Activated B cell treated with CpG ODN at 0.5 μM for 24 hours (primary cell): Measurements from ENCODE around the gene IGFL2. TPM values are rescaled to one million over a fixed set of nuclear protein-coding genes. Genes with fewer than 3 reads are reported as not detected.
"Not testable (repeated sequence)": the region's sequence is repeated elsewhere in the genome, so short reads cannot be mapped to it uniquely, and the experiment has no call there.

Experiments used
- ATAC-seq: fragments of 200-7000 bp; cut with Tn5 transposase; one replicate; pipeline ENCODE4 v1.10.0; 2021; ENCODE audit warnings: low read depth, mild to moderate bottlenecking, moderate library complexity
- CTCF ChIA-PET: fragments of 350-600 bp; sonication (Branson Sonifier 250); formaldehyde crosslinking; loops from one replicate; lab custom pipeline; 2021; ENCODE audit warnings: antibody characterized with exemption; lab: Charles Lee
- POLR2A ChIA-PET: fragments of 350-600 bp; sonication (Branson Sonifier 250); formaldehyde crosslinking; loops from one replicate; lab custom pipeline; 2021; ENCODE audit warnings: antibody characterized with exemption; lab: Charles Lee
- DNase-seq: peaks from one replicate; pipeline ENCODE4 v3.0.0; 2022
- H3K27ac Mint-ChIP-seq: one replicate; pipeline ENCODE4 v1.8.0; 2020; ENCODE audit warnings: mixed read lengths
- H3K27me3 Mint-ChIP-seq: one replicate; pipeline ENCODE4 v1.8.0; 2021; ENCODE audit warnings: mixed read lengths
- H3K36me3 Mint-ChIP-seq: one replicate; pipeline ENCODE4 v1.8.0; 2021; ENCODE audit warnings: low read depth, mixed read lengths
- H3K4me1 Mint-ChIP-seq: one replicate; pipeline ENCODE4 v1.8.0; 2021; ENCODE audit warnings: mixed read lengths
- H3K4me3 Mint-ChIP-seq: one replicate; pipeline ENCODE4 v1.8.0; 2020; ENCODE audit warnings: mild to moderate bottlenecking, mixed read lengths
- H3K9me3 Mint-ChIP-seq: one replicate; pipeline ENCODE4 v1.8.0; 2020; ENCODE audit warnings: mixed read lengths
- CTCF ChIP-seq: fragments of 200-600 bp; IDR thresholded peaks from one replicate; pipeline ENCODE4 v1.8.0; 2022; ENCODE audit warnings: antibody characterized with exemption, mild to moderate bottlenecking
- intact Hi-C: fragments of 100-400 bp; cut with micrococcal nuclease; formaldehyde crosslinking; loops from one replicate; pipeline ENCODE4 v1.15.1; 2024
- total RNA-seq: library from RNA; stranded (reverse); gene quantifications from 2 replicates; pipeline ENCODE4 v1.2.3, GENCODE V29; 2022

The IGFL2 gene
- total RNA-seq, 1 donor from 2014 or later: not detected

GRCh38 chr19:46155237-46155636 is 7.2 kb downstream of the IGFL2 start:
- intact Hi-C loops: no loop called here
- Mint-ChIP-seq H3K27me3 (peaks cover 20% of the 10 kb centered on the region), H3K36me3 (no peaks in the 10 kb centered on the region), H3K4me3 (no peak overlapping the region), H3K27ac (no peak overlapping the region), H3K4me1 (no peaks in the 10 kb centered on the region), H3K9me3 (no peaks in the 10 kb centered on the region)
- no peak for ATAC-seq
- DNase-seq: no peak
- ChIA-PET CTCF (no interaction called here), POLR2A (no interaction called here)
- no peak for TF ChIP-seq CTCF

DNA sequence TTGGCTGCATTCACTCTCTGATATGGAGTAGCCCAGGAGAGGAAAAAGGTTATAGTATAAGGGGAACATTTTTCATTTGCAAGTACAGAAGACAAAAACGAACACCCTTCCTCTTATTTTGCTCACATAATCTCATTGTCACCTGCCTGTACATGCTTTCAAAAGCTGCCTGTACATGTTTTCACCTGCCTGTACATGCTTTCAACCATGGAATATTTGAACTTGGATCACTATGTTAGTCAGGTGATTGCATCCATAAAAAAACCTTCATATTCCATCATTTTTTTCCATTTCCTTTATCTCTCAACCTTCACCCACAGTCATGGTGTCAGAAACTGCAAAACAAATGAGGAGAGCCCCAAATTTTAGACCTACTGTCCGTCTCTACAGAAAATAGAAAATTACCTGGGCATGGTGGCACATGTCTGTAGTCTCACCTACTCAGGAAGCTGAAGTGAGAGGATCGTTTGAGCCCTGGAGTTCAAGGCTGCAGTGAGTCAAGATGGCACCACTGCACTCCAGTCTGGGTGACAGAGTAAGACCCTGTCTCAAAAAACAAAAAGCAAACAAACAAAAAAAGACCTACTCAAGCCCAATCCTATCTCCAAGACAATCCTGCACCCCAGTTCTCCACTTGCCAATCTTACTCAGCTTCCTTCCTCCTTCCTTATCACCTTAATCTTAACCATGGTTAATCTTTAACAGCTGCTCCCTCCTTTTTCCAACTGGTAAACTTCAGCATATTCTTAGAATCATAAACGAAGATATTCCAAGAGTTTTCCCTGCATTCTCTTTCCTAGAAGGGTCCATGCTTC is 11.6 kb downstream of the IGFL2 start:
- Mint-ChIP-seq H3K4me1 (no peaks in the 10 kb centered on the region), H3K4me3 (no peak overlapping the region), H3K9me3 (peaks cover 21% of the 10 kb centered on the region), H3K36me3 (peaks cover 2% of the 10 kb centered on the region), H3K27me3 (peaks cover 20% of the 10 kb centered on the region), H3K27ac (no peak overlapping the region)
- ATAC-seq: no peak
- intact Hi-C loops: no loop called here
- ChIA-PET POLR2A (no interaction called here), CTCF (no interaction called here)
- DNase-seq: no peak
- TF ChIP-seq CTCF: no peak

GRCh38 chr19:46160233-46160775 is 12.3 kb downstream of the IGFL2 start:
- peaks cover 2% of the 10 kb centered on the region for H3K36me3 Mint-ChIP-seq
- no peaks in the 10 kb centered on the region for H3K4me1 Mint-ChIP-seq
- DNase-seq (no peak), ATAC-seq (no peak)
- intact Hi-C loops: no loop called here
- no peak overlapping the region for H3K4me3 Mint-ChIP-seq
- no peak for TF ChIP-seq CTCF
- H3K27me3 Mint-ChIP-seq: peaks cover 22% of the 10 kb centered on the region
- peaks cover 21% of the 10 kb centered on the region for H3K9me3 Mint-ChIP-seq
- POLR2A ChIA-PET: no interaction called here
- H3K27ac Mint-ChIP-seq: no peak overlapping the region
- CTCF ChIA-PET: no interaction called here

GRCh38 chr19:46161642-46162257 is 13.7 kb downstream of the IGFL2 start:
- DNase-seq, intact Hi-C loops, H3K4me3 Mint-ChIP-seq, H3K36me3 Mint-ChIP-seq, H3K27ac Mint-ChIP-seq, H3K4me1 Mint-ChIP-seq, ATAC-seq, CTCF ChIA-PET, POLR2A ChIA-PET: not testable (repeated sequence)
- H3K9me3 Mint-ChIP-seq: peaks cover 21% of the 10 kb centered on the region
- H3K27me3 Mint-ChIP-seq: peaks cover 27% of the 10 kb centered on the region

GRCh38 chr19:46162731-46163130 is 14.7 kb downstream of the IGFL2 start:
- no peak for ATAC-seq
- CTCF ChIA-PET: no interaction called here
- POLR2A ChIA-PET: no interaction called here

More at GRCh38 chr19:46162731-46163130, 14.7 kb downstream of the IGFL2 start:
- no peak for TF ChIP-seq CTCF
- Mint-ChIP-seq H3K27me3 (peaks cover 27% of the 10 kb centered on the region), H3K4me1 (no peaks in the 10 kb centered on the region), H3K4me3 (no peak overlapping the region), H3K36me3 (peaks cover 2% of the 10 kb centered on the region), H3K9me3 (peaks cover 21% of the 10 kb centered on the region), H3K27ac (no peak overlapping the region)
- intact Hi-C loops: no loop called here
- DNase-seq: no peak
